Right lobe of liver (tissue), 6 donors: ENCODE results near the gene PYGO2. TPM values are rescaled to one million over a fixed set of nuclear protein-coding genes. Genes with fewer than 3 reads are reported as not detected.
A peak's percentile ranks its signal among the peaks of the same experiment; 100 is the strongest.

ENCODE experiments used
- ATAC-seq, 4 donors: fragments of 200-7000 bp; cut with Tn5 transposase; one replicate each; pipeline ENCODE4 v1.9.1; 2020; ENCODE audit warnings: mild to moderate bottlenecking in 4 of 4, moderate library complexity in 4 of 4
- DNase-seq, 3 donors: peaks; one replicate each; pipeline ENCODE4 v3.0.0-alpha.2; 2020
- H3K27ac ChIP-seq, 3 donors: fragments of 200-600 bp; one replicate each; pipeline ENCODE4 v1.8.0; 2022
- H3K27me3 ChIP-seq, 2 donors: fragments of 200-600 bp; one replicate each; pipeline ENCODE4 v1.8.0; 2022
- H3K36me3 ChIP-seq, 4 donors: fragments of 200-600 bp; sonication (generic) in 1 of 4; one replicate each; pipeline versions ENCODE4 v1.5.1 to v1.8.0; 2017 to 2022; ENCODE audit warnings: control low read depth in 1 of 4
- H3K4me1 ChIP-seq, 4 donors: fragments of 200-600 bp; sonication (generic) in 1 of 4; one replicate each; pipeline versions ENCODE4 v1.5.1 to v1.8.0; 2017 to 2022; ENCODE audit warnings: control low read depth in 1 of 4
- H3K4me3 ChIP-seq, 3 donors: fragments of 200-600 bp; one replicate each; pipeline ENCODE4 v1.8.0; 2022
- H3K9me3 ChIP-seq, 4 donors: fragments of 200-600 bp; sonication (generic) in 1 of 4; one replicate each; pipeline versions ENCODE4 v1.5.1 to v1.8.0; 2017 to 2022; ENCODE audit warnings: control low read depth in 1 of 4
- CTCF ChIP-seq, 4 donors: fragments of 200-600 bp in 3 of 4; fragments of 450-650 bp in 1 of 4; IDR thresholded peaks; one replicate each; pipeline versions ENCODE4 v1.5.1 to v1.8.0; 2016 to 2022; ENCODE audit warnings: antibody characterized with exemption in 4 of 4, mild to moderate bottlenecking in 2 of 4
- POLR2A ChIP-seq: fragments of 450-650 bp; IDR thresholded peaks from one replicate; pipeline ENCODE4 v1.6.1; 2017; ENCODE audit warnings: antibody characterized with exemption, mild to moderate bottlenecking
- WGBS: methylation state at CpG from one replicate; pipeline ENCODE4 v1.1.6; 2018; ENCODE audit warnings: low coverage, low lambda C conversion rate; ENCODE audit not compliant: insufficient coverage; ENCODE audit errors: missing lambda C conversion rate; 5-methylcytosine and 5-hydroxymethylcytosine counted together
- intact Hi-C, 2 donors: fragments of 100-400 bp; cut with DNase I; formaldehyde crosslinking; loops; one replicate each; pipeline versions ENCODE4 v1.11.2 to v1.14.1; 2022
- total RNA-seq, 6 experiments: library from RNA; depleted of rRNA in 2 of 6; stranded (reverse); fragments of >200 nt in 2 of 6; fragmentation: NEBNext Ultra II Directional in 3 of 6; extraction: Animal tissue kit (Norgen Biotek cat#: 25700) in 3 of 6; gene quantifications; one replicate each; pipeline versions ENCODE4 v1.1.0 to v1.2.4, GENCODE V29; 2016 to 2023
- donor health status: DM: no; HTN: yes; CAD: no.
- donor health status: DM: no; HTN: no; CAD: no.
- donor health status: DM: no; HTN: no; CAD: no.
- donor health status: DM: no; HTN: yes; CAD: no.
- donor health status: DM: no; HTN: yes; CAD: no.

PYGO2 gene
- total RNA-seq, 6 experiments from 2014 or later = 9.1 to 13.5 (median 10.9) TPM

DNA sequence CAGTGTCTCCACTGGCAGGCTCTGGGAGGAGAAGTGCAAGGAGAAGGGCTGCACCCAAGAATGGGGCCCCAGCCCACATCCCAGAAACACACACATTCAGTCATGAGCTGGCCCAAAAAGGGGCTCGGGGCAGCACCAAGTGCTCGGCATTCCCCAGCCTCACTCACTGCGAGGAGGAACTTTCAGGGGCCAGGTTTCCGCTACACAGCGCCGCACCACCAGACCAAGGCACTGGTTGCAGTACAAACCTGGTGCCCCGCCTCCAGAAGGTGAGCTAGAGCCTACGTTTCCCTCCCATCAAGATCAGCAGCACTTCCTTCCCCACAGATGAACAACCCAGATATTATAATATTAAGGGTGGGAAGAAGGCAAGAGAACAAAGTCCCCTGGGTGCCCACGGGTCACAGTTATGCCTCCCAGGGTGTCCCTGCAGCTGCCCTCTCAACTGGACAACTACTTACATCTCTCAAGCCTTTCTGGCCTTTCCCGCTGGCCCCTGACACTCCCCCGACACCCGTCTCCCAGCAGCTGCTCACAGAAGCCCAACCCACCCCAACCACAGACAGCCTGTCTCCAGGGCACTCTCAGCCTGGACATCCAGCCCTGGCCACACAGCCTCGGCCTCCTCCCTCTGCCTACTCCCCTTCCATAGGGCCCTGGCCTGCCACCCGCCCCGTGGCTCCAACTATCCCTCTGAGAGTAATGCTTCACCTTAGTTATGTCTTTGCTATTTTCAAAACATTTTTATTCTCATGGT, 9.5 kb downstream of the PYGO2 start:
- DNase-seq (no peak), ATAC-seq (no peak)
- intact Hi-C loops = loop anchor here in 1 of 2 donors (10.0 kb wide), 1 partner anchor 103 kb away; the partner anchor contains the start of gene ADAM15
- peaks cover 0 to 25% (median 4%) of the 10 kb centered on the region in 4 donors for H3K4me1 ChIP-seq
- no peaks in the 10 kb centered on the region for H3K27me3 ChIP-seq
- no peak overlapping the region for H3K4me3 ChIP-seq
- peaks cover 0 to 4% (median 0%) of the 10 kb centered on the region in 4 donors for H3K36me3 ChIP-seq
- H3K9me3 ChIP-seq = no peaks in the 10 kb centered on the region
- 77% methylated on average over 6 of the region's 15 CpGs for WGBS
- H3K27ac ChIP-seq = no peak overlapping the region
- TF ChIP-seq CTCF (IDR thresholded peaks at IDR 0.05) = no peak
- TF ChIP-seq POLR2A = no peak

DNA sequence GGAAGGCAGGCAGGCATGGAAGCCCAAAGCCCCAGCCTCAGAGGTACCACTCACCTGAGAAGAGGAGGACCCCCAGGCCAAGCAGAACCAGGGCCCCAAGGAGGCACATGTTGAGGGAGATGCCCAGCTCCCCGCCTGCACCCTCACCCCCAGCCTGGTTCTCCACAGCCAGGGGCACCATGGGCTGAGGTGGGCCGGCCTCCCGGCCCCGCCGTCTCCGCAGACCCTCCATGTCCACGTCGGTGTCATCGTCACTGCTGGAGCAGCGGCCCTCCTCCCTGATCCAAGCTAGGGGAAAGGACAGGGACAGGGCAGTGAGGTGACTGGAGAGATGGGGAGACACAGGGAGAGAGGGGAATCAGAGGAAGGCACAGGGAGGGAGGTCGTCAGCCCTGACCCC, 13.5 kb downstream of the PYGO2 start:
- no peak overlapping the region for H3K27ac ChIP-seq
- intact Hi-C loops = no loop called here
- peaks cover 0 to 20% (median 8%) of the 10 kb centered on the region in 4 donors for H3K4me1 ChIP-seq
- H3K4me3 ChIP-seq = no peak overlapping the region
- ATAC-seq (no peak), DNase-seq (no peak)
- no CpG with 5 or more reads among the region's 11 CpGs for WGBS
- H3K9me3 ChIP-seq = no peaks in the 10 kb centered on the region
- TF ChIP-seq POLR2A (no peak), CTCF (IDR thresholded peaks at IDR 0.05) (no peak)
- H3K36me3 ChIP-seq = peaks cover 0 to 7% (median 0%) of the 10 kb centered on the region in 4 donors
- H3K27me3 ChIP-seq = no peaks in the 10 kb centered on the region

DNA sequence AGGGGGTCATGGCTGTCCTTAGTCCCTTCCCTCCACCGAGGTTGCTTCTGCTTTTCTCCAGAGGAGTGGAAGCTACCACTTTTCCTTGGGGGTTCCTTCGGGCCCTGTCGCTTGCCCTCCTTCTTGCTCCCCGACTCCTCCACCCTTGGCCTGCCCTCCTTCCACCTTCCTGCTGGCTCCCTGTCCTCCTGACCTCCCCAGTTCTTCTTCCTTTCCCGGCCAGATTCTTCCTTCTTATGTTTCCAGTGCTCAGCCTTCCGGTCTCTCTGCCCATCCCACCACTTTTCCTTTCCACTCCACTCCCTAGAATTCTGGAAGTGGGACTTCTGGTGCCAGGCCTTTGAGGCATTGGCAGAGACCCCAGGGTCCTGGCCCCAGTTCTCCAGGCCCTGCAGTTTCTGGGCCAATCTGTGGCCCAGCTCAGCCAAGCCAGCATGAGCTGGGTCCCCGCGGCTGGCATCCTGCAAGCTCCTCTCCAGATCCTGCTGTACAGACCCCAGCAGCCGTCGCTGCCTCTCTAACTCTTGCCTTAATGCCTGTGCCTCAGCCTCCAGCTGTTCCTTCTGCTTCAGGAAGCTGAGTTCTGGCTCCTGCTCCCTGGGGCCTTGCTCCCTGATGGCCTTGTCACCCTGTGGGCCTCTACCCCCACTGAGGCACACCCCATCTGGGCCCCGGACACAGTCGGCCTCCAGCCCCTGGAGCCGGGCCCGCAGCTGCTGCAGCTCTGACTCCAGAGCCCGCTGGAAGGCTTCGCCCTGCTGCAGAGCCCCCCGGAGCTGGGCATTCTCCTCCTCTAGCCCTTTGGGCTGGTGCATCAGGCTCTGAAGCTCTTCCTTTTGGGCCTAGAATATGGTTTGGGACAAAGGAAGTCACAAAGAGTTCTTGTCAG, 15.4 kb downstream of the PYGO2 start:
- DNase-seq (no peak), ATAC-seq (no peak)
- intact Hi-C loops = no loop called here
- Histone ChIP-seq H3K9me3 (no peaks in the 10 kb centered on the region), H3K36me3 (peaks cover 0 to 7% (median 0%) of the 10 kb centered on the region in 4 donors), H3K4me3 (no peak overlapping the region), H3K4me1 (peaks cover 0 to 28% (median 9%) of the 10 kb centered on the region in 4 donors), H3K27me3 (no peaks in the 10 kb centered on the region), H3K27ac (no peak overlapping the region)
- TF ChIP-seq CTCF (IDR thresholded peaks at IDR 0.05) (no peak), POLR2A (no peak)
- WGBS = 87% methylated on average over 13 of the region's 17 CpGs

DNA sequence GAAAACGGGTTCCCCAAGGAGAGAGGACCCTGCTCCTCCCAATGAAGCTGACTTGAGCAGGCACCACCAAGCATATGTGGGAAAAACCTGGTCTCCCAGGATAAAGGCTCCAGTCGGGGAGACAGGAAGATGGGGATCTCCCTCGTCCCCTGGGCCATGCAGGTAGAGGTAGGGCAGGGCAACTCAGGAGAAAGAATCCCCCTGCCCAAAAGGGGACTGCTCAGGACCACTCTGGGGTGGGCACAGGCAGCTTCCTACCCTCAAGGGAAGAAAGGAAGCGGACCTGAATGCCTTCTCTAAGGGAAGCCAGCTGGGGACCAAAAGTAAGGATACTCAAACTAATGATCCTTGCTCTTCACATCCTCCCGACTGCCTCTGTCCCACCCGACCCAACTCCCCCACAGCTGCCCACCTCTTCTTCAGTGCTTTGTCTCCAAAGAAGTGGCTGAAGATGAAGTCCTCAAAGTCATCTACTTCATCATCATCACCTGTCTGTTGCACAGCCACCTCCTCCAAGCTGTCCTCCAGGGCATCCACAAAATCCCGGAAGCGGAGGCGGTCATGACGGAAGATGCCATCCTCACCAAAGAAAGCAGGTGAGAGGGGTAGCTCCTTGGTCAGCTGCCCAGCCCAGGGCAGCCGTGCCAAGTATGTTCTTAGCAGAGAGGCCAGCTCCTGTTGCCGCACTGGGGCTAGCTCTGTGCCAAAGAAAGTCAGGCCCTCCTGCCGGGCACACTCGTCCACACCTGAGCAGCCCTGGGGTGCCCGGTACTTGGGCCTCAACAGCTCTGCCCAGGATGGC, 16.2 kb downstream of the PYGO2 start:
- Histone ChIP-seq H3K4me1 (peaks cover 0 to 28% (median 9%) of the 10 kb centered on the region in 4 donors), H3K4me3 (no peak overlapping the region), H3K27ac (peak overlapping the region in 2 of 3 donors; percentile 70 to 86), H3K9me3 (no peaks in the 10 kb centered on the region), H3K27me3 (no peaks in the 10 kb centered on the region), H3K36me3 (peaks cover 0 to 7% (median 0%) of the 10 kb centered on the region in 4 donors)
- DNase-seq (no peak), ATAC-seq (no peak)
- 41% methylated on average over 6 of the region's 15 CpGs for WGBS
- intact Hi-C loops = no loop called here
- TF ChIP-seq CTCF (IDR thresholded peaks at IDR 0.05) (no peak), POLR2A (no peak)
